Putamen (tissue), 1 donor: Measurements from ENCODE around the gene CDC42.

Experiments
- DNase-seq: peaks from one replicate; pipeline ENCODE4 v3.0.0-alpha.2; 2016; ENCODE audit warnings: low spot score

Gene CDC42

DNA sequence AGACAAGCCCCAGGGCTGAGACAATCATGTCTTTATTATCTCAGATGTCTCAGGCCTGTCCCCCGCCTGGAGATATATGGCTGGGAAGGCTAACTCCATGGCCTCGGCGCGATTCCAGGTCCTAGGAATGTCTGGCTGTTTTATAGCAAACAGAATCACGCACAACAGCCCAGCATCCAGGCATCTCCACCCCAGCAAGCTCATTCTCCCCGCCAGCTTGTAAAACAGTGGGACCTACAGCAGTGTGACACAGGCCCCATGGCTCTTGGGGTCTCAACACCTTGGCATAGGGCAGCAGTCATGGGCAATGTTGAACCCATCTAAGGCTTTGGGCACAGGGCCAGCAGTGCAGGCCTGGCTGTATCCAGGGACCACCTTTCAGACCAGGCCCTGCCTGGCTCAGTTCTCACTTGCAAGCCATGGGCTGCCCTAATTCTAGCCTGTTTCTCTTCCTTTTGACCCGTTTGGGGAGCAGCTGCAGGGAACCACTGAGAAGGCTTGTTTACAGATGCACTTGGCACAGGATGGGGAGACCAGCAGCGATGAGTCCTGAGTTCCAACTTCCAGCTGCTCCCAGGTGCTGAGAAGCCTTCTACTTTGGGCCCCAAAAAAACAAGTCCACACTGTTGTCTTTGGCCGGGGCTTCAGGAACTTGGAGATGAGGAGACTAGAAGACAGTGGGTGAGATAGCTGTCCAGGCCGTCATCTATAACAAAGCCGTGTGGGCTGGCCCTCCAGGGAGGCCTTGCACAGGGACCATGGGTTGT lies 56.0 kb downstream of the CDC42 start:
- no peak for DNase-seq

DNA sequence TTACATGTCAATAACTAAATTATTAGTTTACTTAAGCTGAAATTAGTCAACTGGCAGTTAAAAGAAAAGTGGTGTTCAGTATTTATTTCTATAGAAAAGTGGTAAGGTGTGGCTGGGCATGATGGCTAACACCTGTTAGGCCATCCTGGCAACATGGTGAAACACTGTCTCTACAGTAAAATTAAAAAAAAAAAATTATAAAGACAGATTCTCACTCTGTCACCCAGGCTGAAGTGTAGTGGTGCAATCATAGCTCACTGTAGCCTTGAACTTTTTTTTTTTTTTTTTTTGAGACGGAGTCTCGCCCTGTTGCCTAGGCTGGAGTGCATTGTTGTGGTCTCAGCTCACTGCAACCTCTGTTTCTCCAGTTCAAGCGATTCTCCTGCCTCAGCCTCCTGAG lies 57.5 kb downstream of the CDC42 start:
- DNase-seq, result no peak

DNA sequence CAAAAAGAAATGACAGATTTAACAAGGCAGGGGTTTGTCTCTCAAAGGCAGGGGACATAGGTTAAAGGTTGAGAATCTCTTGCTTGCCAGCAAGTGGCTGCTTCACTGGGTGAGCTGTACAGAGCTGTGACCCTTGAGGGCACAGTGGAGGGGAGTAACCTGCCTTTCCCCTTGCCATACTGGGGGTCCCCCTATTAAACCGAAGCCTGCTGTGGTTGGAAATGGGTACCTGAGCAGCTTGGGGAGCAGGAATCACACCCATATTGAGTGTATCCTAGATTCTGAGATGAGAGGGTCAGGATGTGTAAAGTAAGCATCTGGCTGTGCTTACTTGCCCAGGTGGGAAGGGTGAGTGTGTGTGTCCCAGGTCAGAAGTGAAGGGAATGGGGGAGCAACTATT lies 58.6 kb downstream of the CDC42 start:
- DNase-seq, result no peak

DNA sequence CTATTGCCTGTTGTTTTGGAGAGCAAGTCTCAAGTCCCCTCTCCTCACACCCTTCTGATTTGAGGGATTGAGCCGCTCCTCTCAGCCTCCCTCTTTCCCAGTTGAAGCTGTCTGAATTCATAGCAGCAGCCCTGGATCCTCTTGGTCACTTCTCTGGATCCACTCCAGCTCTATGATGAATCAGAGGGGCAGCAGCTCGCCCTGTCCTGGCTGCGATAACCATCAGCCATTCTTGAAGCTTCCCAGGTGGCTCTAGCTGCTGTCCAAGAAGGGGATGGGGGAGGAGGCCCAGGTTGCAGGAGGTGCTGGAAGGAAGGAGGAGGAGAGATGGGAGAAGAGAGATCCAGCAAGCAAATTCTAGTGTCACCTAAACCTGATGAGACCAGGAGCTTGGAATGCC lies 59.1 kb downstream of the CDC42 start:
- DNase-seq, result no peak

DNA sequence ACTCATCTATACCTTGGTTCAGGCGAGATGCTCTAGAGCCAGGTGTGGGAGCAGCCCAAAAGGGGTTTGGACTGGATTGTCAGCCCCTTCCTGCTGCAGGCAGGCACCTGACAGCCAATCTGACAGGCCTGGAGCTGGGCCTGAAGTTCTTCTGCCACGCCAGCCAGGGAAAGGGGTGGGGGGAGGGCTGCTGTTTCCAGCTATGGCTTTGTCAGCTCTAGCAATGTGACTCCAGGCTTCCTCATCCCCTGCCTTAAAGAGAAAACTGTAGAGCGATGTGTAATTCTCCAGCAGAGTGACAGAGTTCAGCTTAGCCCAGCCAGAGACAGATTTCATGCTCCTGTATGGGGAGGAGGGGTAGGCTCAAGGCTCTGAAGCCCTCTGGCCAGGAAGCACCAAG lies 60.0 kb downstream of the CDC42 start:
- no peak for DNase-seq

DNA sequence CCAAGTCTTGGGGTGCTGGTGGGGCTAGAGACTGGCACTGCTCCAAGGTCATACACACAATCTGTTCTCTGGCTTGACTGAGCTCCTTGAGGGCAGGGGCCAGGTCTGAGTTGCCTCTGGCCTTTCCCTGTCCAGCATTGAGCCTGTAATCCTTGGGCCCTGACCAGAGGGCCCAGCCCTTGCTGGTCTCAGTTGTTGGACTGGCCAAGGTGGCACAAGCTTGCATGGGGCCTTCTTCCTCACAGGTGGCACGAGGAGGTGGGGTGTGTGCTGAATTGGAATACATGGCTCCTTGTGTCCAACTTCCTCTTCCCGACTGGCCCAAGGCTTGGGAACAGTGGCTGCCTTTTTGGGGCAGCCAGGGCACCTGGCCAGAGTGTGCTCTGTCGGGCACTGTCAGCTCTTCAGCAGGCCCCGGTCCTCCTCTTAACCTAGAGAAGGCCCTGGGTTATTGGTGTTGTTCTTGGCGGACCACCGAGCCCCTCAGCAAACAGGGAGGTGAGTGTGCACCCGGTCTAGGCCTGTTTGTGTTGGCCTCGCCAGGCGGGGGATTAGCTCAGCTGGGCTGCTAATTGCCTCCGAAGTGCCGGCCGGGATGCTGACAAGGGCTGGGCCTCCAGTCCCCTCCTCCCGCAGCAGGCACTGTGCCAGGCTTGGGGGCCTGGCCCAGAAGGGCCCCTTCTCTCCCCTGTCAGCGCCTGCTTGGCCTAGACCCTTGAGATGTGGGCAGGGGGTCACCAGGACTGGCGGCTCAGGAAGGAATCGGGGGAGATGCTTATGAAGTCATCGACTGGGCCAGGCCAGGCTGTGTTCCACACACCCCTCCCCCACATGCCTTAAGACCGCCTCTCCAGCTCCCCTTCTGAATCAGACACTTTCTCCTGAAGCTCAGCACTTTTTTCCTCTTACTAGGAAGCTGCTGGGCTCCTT lies 61.8 kb downstream of the CDC42 start:
- DNase-seq, result no peak

DNA sequence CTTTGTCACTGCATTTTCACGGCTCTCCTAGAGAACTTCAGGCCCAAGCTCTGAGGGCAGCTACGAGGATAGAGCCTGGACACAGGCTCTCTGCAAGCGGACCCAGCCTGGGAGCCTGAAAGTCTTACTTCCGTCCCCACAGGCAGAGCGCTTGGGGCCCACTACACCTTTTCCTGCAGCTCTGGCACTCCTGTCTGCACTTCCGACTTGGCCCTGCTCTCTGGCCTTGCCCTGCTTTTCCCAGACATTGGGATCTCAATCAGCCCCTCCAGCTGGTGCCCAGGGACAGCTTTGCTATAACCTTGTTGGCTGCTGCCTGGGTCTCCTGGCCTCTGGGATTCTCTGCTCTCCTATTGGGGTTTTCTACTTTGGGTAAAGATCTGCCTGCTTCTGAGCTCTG lies 62.8 kb downstream of the CDC42 start:
- no peak for DNase-seq

DNA sequence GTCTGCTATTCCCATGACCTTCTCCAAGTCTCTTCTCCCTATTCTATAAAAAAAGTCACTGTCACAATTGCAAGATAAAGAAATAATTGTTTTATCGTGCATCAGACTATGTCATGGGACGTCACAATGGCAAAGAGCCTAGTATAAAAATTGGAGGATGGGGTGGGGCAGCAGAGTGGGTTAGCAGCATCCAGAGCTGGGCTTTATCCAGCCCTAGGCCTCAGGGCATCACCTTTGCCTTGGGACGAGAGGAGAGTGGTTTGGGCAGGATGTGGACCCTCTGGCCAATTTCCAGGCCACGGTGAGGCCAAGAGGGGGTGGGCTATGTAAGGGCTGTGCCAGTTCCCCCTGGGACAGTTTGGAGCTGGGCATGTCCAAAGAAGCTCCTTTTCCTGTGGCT lies 64.7 kb downstream of the CDC42 start:
- peak; percentile 75 for DNase-seq

DNA sequence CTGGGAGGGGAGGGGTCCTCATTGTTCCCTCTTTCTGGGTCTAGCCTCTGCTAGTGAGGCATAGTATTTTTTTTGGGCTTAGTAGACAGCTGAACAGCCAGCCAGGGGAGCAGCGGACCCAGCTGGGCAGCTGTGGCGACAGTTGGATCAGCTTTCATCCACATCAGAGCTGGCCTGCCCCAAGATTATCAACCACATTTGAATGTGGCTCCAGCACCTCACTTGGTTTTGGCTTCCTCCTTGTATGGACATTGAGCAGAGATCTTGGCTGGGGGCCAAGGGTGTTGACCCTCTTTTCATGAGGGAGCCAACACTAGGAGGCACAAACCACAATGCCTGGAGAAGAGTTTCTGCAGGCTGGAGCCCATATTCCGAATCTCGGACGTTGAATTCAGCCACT lies 65.3 kb downstream of the CDC42 start:
- no peak for DNase-seq

DNA sequence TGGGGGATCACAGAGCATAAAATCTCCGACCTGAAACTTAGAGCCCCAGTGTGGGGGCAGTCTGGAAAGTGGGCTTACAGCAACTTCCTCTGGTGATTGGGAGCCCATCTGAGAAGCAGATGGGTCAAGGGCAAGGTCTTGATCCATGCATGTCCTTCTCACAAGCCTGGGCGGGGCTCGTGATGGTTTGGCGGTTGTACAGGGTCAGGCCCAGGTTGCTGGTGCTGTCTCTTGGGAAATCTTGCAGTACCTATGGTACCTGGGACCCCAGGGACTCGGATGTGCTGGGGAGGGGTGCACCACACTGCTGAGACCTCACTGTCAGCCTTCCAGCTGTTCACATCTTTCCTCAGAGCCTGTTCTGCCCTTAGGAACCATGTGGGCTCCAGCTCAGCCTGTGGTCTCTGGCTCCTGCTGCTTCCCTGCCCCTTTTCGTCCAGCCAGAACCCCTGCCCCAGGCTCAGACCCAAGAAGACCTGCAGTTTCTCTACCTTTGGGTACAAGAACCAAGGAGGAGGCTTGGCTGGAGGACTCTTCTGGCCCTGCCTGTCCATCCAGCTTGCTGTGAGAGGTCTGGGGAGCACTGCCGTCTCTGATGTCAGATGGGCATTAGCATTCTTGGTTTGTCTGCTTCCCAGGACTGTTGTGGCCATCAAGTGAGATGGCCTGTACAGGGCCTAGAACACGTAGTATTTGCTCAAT lies 65.9 kb downstream of the CDC42 start:
- DNase-seq, result no peak

DNA sequence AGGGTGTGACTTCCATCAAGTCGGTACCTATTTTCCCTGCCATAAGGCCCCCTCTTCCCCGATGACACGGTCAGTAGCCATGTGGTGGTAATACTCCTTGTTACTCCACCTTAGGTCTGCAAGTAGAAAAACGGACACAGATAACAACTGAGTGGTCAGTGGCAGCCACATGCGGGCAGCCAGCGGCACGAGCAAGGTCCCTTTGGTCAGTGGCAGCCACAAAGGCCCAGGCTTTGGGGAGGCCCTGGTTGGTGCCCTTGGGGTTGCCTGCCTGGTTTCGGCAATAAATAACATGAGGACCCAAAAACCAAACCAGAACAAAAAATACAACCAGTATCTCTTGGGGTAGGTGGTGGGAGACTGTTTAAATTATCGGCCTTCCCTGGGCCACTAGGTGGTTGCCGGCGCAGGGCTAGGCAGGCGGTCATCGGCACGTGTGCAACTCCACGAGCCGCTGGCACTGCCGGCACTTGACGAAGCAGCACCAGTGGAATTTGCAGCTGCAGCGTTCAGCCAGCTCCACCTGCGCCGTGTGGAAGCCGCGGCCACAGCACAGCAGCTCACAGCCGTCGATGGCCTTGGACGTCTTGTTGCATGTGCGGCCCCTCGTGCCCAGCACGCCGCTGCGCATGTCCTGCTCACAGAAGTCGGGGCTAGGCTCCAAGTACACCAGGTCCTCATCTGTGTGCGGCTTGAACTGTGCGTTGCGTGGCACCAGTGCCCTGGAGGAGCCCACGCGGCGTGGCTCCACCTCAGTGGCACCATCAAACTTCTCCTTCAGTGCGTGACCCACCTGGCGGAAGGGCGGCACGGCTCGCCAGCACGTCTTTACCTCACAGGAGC lies 67.3 kb downstream of the CDC42 start:
- DNase-seq, result no peak

DNA sequence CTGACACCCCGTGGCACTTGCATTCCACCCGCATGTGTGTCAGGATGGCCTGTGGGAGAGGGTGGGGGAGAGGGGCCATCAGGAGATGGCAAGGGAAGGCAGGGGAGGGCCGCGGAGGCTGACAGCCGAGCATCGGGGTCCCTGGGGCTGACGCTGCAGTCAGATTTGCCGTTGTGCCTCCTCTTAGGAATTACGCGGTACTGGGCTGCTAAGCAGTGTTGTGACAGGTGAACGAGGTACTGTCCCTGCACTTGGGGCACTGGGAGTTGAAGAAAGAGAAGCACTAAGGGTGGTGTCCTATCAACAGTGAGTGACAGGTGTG lies 67.9 kb downstream of the CDC42 start:
- no peak for DNase-seq

DNA sequence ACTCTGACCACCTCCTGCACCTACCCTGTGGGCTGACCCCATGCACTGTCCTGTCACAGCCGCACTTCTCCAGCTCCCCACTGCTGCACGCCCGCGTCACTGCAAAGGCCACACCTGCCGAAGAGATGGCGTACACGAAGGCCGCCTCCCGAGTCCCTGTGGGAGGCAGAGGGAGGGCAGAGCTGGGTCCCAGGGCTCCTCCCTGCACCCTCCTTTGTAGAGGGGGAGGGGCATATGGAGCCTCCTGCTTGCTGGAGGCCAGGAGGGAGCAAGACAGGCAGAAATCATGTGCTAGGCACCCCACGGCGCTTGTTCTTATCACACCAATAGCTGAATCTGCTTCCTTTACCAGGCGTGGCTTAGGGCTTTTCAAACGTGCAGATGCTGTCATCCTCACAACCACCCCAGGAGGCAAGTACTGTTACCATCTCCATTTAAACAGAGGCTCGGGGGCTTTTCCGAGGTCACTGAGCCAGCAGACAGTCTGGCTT lies 69.0 kb downstream of the CDC42 start:
- no peak for DNase-seq

DNA sequence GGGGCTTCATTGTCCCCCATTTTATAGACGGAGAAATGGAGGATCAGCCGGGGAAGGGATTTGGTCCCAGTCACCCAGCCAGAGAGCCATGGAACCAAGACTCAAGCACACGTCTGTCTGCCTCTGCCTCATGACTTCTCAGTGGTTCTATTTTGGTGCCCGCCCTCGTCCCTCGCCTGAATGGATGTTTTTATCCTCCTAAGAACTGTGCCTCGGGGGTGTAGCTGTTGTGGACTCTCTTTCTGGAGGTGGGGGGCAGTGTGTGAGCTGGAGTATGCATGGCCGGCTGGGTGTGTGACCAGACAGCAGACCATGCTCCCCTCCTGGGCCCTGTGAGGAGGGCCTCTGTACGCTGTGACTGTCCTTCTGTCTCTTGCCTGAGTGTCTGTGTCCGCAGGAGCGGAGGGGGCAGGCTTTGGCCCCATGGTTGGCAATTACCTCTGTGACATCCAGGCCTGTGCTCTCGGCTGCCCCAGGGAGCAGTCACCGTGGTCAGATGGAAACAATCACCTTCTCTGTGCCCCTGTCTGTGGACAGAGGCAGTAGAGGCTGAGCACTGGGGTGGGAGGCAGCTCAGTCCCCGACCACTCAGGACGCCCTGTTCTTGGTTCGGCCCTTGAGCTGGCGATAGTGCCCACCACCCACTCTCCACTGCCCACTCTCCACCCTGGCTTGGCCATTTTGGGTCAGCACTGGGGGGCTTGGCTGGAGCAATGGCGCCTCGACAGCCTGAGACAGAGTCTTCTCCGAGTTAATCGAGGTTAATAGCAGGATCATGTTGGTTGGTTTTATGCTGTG lies 70.0 kb downstream of the CDC42 start:
- DNase-seq, result peak; percentile 62

DNA sequence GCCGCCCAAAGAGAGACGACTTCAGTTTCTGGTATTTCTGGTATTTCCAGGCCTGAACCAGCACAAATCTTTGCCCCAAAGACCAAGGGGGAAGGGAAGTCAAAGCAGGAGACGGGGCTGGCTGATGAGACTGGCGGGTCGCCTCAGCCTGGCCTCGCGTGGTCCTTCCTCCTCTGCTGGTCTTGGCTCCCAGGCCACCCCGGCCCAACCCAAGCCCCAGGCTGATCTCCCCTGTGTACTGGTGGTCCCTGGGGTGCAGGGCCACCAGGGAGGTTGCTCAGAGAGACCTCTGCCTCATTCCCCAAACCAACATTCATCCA lies 70.5 kb downstream of the CDC42 start:
- DNase-seq, result no peak

DNA sequence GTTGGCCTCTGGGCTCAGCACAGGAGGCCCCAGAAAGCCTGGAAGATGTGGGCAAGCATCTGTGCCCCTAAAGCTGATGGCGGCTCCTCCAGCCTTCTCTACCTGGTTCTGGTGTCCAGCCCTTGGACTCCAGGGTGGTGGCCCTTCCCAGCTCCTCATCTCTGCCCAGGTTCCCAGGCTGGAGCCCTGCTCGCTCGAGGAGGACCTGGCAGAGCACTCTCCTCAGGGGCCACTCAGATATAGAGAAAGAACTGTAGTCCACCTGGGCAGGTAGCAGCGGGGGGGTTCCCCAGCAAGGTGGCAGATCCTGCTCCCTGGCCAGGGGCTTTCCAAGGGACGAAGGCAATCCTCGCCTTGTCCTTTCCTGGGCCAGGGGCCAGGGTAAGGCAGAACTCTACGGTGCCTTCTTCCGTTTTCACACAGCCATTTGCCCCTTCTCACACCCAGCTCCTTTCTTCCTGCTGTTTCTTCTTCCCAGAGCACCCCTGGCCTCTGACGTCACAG lies 71.4 kb downstream of the CDC42 start:
- DNase-seq, result no peak

DNA sequence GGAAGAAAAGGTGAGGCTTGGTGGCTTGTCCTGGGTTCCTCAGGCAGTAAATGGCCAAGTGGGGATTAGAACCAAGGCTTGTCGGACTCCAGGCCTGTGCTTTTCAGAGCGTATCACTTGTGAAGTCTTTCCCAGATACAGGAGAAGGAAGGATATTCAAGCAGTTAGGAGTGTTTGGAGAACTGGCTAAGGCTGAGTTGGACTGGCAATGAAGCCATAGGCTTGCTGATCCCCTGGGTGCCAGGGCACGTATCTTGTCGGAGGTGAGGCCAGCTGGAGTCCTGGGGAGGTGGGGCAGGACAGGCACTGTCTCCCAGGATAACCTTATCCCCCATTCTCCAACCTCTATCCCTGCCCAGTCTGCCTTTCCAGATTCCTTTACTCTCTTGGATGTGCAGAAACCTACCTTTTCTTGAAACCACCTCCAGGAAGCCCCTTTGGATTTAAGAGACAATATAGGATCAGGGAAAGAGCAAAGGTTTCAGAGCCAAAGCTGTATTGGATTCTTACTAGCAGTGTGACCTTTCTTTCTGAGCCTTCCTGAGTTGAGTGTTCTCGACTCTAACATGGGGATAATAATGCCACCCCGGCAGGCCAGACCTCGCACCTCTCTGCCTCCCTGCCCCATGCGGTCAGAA lies 72.2 kb downstream of the CDC42 start:
- DNase-seq, result no peak

DNA sequence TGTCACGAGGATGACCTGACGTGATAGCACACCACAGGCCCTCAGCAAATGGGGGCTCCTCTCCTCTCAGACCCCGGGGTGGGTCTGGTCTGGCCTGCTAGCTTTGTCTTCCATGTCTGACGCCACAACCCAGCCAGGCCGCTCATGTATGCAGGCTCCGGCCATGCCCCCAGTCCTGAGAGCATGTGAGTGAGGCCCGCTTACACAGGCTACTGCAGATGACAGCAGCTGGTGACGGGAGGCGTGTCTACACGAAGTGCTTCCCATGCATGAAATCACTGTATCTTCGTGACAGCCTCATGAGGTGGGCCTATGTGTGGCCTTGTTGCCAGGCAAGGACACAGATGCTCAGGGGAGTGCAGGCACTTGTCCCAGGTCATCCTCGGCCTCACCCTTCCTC lies 74.0 kb downstream of the CDC42 start:
- DNase-seq, result no peak

DNA sequence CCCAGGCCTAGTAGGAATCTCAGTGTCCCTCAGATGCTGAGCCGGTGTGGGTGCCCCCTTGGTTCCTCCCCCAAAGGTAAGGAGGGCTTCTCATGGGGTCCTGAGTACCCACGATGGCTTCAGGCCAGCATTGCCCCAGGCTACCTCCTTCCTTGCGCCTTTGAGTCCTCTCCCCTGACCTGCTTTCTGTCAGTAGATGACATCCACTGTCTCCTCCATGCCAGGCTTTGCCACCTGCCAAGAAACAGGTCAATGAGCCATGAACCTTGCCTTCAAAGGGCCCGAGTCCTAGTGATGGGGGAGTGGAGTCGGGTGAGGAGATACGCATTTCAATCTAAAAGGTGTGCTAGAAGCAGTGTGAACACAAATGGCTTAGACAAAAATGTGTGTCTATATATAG lies 74.7 kb downstream of the CDC42 start:
- no peak for DNase-seq

DNA sequence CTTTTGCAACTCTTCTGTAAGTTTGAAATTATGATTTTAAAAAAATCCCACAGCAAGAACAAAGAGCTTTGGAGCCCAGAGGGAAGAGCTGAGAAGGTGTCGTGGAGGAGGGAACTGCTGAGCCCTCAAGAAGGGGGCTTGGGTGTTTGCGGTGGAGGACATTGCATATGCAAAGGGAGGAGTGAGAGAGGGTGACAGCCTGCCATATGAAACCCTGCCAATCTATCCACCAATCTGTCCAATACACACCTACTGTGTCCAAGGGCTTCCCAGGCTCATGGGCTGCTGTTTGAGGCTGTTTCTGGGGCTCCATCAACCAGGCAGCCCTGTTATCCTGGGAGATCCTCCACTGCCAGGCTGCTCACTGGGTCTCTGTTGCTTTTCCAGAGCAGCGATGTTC lies 75.2 kb downstream of the CDC42 start:
- DNase-seq, result no peak
